Measurements from ENCODE around the gene C4BPA.

DNA sequence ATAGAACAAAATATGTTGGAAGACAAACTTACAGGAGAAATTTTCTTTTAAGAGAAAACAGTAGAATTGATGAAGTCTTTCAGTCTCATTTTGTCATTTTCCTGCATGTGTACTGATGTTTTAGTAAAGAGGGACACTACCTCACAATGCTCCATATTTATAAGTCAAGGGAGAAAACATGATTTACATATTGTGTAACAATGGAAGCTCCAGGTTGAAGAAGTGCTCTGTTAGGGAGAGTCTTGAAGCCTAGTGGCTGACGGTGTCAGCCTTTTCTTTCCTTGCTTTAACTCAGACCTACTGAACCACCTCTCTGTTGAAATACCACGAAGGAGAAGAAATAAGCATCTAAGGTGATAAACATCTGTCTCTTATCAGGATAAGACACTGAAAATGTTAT, 75.0 kb downstream of the C4BPA start:
- no peak for TF ChIP-seq ARNTL (CRISPR knock-in tag; IDR thresholded peaks at IDR 0.05; ENCODE audit: borderline replicate concordance, low read depth)
- TF ChIP-seq ZFP3 (CRISPR knock-in tag; IDR thresholded peaks at IDR 0.05) = no peak
- TF ChIP-seq, protein P1, sequence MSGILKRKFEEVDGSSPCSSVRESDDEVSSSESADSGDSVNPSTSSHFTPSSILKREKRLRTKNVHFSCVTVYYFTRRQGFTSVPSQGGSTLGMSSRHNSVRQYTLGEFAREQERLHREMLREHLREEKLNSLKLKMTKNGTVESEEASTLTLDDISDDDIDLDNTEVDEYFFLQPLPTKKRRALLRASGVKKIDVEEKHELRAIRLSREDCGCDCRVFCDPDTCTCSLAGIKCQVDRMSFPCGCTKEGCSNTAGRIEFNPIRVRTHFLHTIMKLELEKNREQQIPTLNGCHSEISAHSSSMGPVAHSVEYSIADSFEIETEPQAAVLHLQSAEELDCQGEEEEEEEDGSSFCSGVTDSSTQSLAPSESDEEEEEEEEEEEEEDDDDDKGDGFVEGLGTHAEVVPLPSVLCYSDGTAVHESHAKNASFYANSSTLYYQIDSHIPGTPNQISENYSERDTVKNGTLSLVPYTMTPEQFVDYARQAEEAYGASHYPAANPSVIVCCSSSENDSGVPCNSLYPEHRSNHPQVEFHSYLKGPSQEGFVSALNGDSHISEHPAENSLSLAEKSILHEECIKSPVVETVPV (CRISPR knock-in tag; IDR thresholded peaks at IDR 0.05) = no peak
- TF ChIP-seq PATZ1 (CRISPR knock-in tag; IDR thresholded peaks at IDR 0.05; ENCODE audit: borderline replicate concordance) = no peak
- TF ChIP-seq GLIS3 (CRISPR knock-in tag; IDR thresholded peaks at IDR 0.05) = no peak
- TF ChIP-seq CSDC2 (CRISPR knock-in tag; IDR thresholded peaks at IDR 0.05) = no peak
- TF ChIP-seq ZC3H10 (CRISPR knock-in tag; IDR thresholded peaks at IDR 0.05) = no peak
